ENCODE measurements around the gene BEST2.

BEST2 gene

DNA sequence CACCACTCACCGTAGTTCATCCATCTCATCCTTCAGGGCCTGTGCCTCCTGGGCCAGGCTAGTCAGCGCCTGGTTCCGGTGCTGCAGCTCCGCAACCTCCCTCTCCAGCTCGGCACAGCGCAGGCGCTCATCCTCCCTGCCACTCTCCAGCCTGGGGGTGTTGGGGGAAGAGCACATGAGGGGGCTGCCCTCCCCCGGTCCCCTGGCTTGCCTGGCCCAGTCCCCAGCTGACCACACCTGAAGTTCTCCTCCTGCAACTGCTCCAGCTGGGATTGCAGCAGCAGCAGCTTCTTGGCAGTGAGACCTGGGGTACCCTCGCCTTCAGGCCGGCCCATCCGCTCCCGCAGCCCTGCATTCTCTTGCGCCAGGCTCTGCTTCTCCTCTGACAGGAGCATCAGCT, 19.3 kb downstream of the BEST2 start:
- H3K36me3 ChIP-seq (replicated peaks; ENCODE audit: low read depth, low read length), result peaks cover 3% of the 10 kb centered on the region
- TF ChIP-seq, protein P1, sequence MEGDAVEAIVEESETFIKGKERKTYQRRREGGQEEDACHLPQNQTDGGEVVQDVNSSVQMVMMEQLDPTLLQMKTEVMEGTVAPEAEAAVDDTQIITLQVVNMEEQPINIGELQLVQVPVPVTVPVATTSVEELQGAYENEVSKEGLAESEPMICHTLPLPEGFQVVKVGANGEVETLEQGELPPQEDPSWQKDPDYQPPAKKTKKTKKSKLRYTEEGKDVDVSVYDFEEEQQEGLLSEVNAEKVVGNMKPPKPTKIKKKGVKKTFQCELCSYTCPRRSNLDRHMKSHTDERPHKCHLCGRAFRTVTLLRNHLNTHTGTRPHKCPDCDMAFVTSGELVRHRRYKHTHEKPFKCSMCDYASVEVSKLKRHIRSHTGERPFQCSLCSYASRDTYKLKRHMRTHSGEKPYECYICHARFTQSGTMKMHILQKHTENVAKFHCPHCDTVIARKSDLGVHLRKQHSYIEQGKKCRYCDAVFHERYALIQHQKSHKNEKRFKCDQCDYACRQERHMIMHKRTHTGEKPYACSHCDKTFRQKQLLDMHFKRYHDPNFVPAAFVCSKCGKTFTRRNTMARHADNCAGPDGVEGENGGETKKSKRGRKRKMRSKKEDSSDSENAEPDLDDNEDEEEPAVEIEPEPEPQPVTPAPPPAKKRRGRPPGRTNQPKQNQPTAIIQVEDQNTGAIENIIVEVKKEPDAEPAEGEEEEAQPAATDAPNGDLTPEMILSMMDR (IDR thresholded peaks at IDR 0.05; ENCODE audit: low read depth, low read length), result no peak
- H3K79me2 ChIP-seq (ENCODE audit: low read length), result no peaks in the 10 kb centered on the region
- no peaks in the 10 kb centered on the region for H3K27me3 ChIP-seq (ENCODE audit: low read depth, low read length)
- no peak overlapping the region for H2AFZ ChIP-seq (ENCODE audit: low read depth, low read length)
- H3K9me3 ChIP-seq (ENCODE audit: insufficient read depth, low read length), result no peaks in the 10 kb centered on the region
- no peak overlapping the region for H3K27ac ChIP-seq (ENCODE audit: low read length)
- H3K4me3 ChIP-seq (ENCODE audit: low read length), result no peak overlapping the region
- H3K4me2 ChIP-seq (ENCODE audit: low read length), result no peak overlapping the region
- no peaks in the 10 kb centered on the region for H4K20me1 ChIP-seq (ENCODE audit: insufficient read depth, low read length)
- no peak overlapping the region for H3K9ac ChIP-seq (ENCODE audit: low read length)
- H3K4me1 ChIP-seq (ENCODE audit: low read length), result peaks cover 7% of the 10 kb centered on the region; the same call in 1 of the 2 replicates

DNA sequence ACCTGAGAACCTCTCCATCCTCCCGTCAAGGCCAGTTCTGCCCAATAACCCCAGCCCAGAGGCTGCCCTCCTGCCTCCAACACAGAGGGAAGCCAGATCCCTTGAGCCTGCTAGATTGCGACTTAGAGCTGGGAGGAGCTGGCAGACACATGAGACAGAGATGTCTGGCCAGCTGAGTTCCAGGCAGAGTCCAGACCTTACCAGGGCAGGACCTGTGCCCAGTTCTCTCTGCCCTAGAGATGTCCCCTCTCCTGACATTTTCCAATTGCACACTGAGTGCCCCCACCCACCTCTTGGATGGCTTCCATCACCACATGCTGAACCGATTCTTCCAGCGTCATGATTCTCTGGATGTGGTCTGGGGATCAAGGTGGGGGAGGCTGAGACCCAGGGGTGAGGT, 20.7 kb downstream of the BEST2 start:
- no peak overlapping the region for H3K4me2 ChIP-seq (ENCODE audit: low read length)

DNA sequence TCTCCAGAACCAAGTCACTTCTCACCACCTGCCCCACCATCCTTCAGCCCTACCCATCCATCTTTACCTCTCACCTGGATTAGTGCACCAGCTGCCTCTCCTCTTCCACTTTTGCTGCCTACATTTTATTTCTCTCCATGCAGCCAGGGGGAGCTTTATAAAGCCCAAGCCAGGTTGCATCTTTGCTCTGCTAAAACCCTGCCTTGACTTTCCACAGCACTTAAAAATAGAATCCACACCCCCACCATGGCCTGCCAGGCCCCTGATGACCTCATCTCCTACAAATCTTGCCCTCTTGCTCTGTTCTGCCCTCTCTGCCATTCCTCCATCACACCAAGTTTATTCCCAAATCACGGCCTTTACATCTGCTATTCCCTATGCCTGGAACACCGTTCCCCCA, 22.0 kb downstream of the BEST2 start:
- Histone ChIP-seq H3K27me3 (ENCODE audit: low read depth, low read length) (no peaks in the 10 kb centered on the region), H3K27ac (ENCODE audit: low read length) (no peak overlapping the region), H3K4me1 (ENCODE audit: low read length) (peaks cover 7% of the 10 kb centered on the region; the same call in 1 of the 2 replicates), H4K20me1 (ENCODE audit: insufficient read depth, low read length) (no peaks in the 10 kb centered on the region), H3K9me3 (ENCODE audit: insufficient read depth, low read length) (no peaks in the 10 kb centered on the region), H3K4me3 (ENCODE audit: low read length) (no peak overlapping the region), H3K4me2 (ENCODE audit: low read length) (no peak overlapping the region), H2AFZ (ENCODE audit: low read depth, low read length) (no peak overlapping the region), H3K9ac (ENCODE audit: low read length) (no peak overlapping the region), H3K36me3 (replicated peaks; ENCODE audit: low read depth, low read length) (peaks cover 3% of the 10 kb centered on the region), H3K79me2 (ENCODE audit: low read length) (0 out of 2 replicates have a peak, but pooled peaks cover 4% of the 10 kb centered on the region)
- no peak for TF ChIP-seq EZH2phosphoT487 (IDR thresholded peaks at IDR 0.05; ENCODE audit: low read depth)
- TF ChIP-seq, protein P1 (IDR thresholded peaks at IDR 0.05; ENCODE audit: low read depth, low read length), result peak; percentile 41

More for the DNA sequence above, 20.7 kb downstream of the BEST2 start:
- H3K27ac ChIP-seq (ENCODE audit: low read length), result no peak overlapping the region
- peaks cover 3% of the 10 kb centered on the region for H3K36me3 ChIP-seq (replicated peaks; ENCODE audit: low read depth, low read length)
- no peaks in the 10 kb centered on the region for H3K9me3 ChIP-seq (ENCODE audit: insufficient read depth, low read length)
- TF ChIP-seq, protein P1 (IDR thresholded peaks at IDR 0.05; ENCODE audit: low read depth, low read length), result no peak
- TF ChIP-seq EZH2phosphoT487 (IDR thresholded peaks at IDR 0.05; ENCODE audit: low read depth), result no peak
- H3K9ac ChIP-seq (ENCODE audit: low read length), result no peak overlapping the region
- no peak overlapping the region for H3K4me3 ChIP-seq (ENCODE audit: low read length)
- no peaks in the 10 kb centered on the region for H4K20me1 ChIP-seq (ENCODE audit: insufficient read depth, low read length)
- H3K27me3 ChIP-seq (ENCODE audit: low read depth, low read length), result no peaks in the 10 kb centered on the region
- peaks cover 6% of the 10 kb centered on the region; the same call in 1 of the 2 replicates for H3K4me1 ChIP-seq (ENCODE audit: low read length)
- no peak overlapping the region for H2AFZ ChIP-seq (ENCODE audit: low read depth, low read length)
- H3K79me2 ChIP-seq (ENCODE audit: low read length), result no peaks in the 10 kb centered on the region

DNA sequence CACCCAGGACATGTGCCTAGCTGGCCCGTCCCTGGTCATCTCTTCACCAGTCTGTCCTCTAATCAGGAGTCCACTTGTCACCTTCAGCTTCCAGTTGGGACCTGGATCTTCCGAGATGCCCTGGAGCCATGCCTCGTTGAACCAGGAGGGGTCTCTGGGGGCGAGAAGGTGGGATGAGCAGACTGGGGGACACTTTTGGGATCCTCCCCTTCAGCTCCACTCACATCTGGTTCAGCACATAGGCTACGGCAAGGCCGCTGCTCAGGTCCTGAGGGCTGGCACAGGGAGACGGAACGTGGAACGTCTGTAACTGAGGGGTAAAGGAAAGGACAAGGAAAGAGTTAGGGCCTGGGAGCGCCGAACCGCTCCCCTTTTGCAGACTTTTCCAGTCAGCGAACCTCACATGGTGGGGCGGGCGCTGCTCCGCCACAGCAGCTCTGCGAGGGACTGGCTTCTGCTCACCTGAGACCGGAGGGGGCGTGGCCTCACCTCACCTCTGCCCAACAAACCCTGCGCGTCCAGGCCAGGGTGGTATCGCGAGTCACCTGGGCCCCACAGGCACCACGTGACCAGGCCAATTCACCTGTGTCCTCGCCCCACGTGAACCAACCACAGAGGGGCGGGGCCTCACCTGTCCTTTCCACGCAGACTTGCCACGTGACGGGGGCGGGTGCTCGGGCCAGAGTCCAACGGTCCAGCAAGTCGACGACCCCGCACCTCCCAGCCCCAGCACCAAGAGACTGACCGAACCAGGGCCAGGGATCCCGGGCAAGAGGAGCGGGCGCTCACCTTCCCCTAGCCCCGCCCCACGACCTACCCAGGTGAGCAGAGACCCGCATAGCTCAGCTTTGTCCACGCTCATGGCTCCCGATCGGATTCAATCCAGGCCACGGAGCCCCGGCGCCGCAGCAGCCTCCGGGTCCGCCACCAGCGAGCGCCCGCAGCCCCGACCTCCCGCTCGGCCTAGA, 23.3 kb downstream of the BEST2 start, which contains the start of gene HOOK2:
TSS of gene HOOK2 (minus strand) at position 965 of the 968 bp plus-strand sequence. CDS start at position 862, 103 bp downstream.
- Histone ChIP-seq H3K9ac (ENCODE audit: low read length) (peak within 1 kb of the TSS; percentile 66), H3K4me1 (ENCODE audit: low read length) (peaks cover 19% of the 10 kb centered on the region), H2AFZ (ENCODE audit: low read depth, low read length) (peak within 1 kb of the TSS; percentile 28; the same call in 1 of the 2 replicates), H3K27me3 (ENCODE audit: low read depth, low read length) (no peaks in the 10 kb centered on the region), H3K4me2 (ENCODE audit: low read length) (peak within 1 kb of the TSS; percentile 74), H3K79me2 (ENCODE audit: low read length) (peaks cover 14% of the 10 kb centered on the region; the same call in 1 of the 2 replicates), H3K36me3 (replicated peaks; ENCODE audit: low read depth, low read length) (peaks cover 3% of the 10 kb centered on the region), H3K4me3 (ENCODE audit: low read length) (peak within 1 kb of the TSS; percentile 80), H4K20me1 (ENCODE audit: insufficient read depth, low read length) (no peaks in the 10 kb centered on the region), H3K9me3 (ENCODE audit: insufficient read depth, low read length) (no peaks in the 10 kb centered on the region), H3K27ac (ENCODE audit: low read length) (peak within 1 kb of the TSS; percentile 45)
- TF ChIP-seq, protein P1 (IDR thresholded peaks at IDR 0.05; ENCODE audit: low read depth, low read length), result no peak
- no peak for TF ChIP-seq EZH2phosphoT487 (IDR thresholded peaks at IDR 0.05; ENCODE audit: low read depth)

All from OCI-LY3 (cell line).